ACC112 (cell line): ENCODE measurements around the gene AKAP8L.
"Not testable (repeated sequence)": the region's sequence is repeated elsewhere in the genome, so short reads cannot be mapped to it uniquely, and the experiment has no call there.

Experiments
- H2AFZ ChIP-seq: fragments of 200-600 bp; sonication (generic); one replicate; pipeline ENCODE4 v1.6.0; 2017; ENCODE audit warnings: antibody characterized with exemption, low read length; ENCODE audit not compliant: unreplicated experiment
- H3K27ac ChIP-seq: fragments of 200-600 bp; sonication (generic); 2 replicates; pipeline ENCODE4 v1.5.1; 2014; ENCODE audit warnings: low read depth, mild to moderate bottlenecking, antibody characterized with exemption, low read length, moderate library complexity
- H3K27me3 ChIP-seq: fragments of 200-600 bp; sonication (generic); 2 replicates; pipeline ENCODE4 v1.6.1; 2014; ENCODE audit warnings: mild to moderate bottlenecking, antibody characterized with exemption, low read length, moderate library complexity, mixed read lengths; ENCODE audit not compliant: insufficient read depth
- H3K36me3 ChIP-seq: fragments of 200-600 bp; sonication (generic); 2 replicates; pipeline ENCODE4 v1.6.1; 2016; ENCODE audit warnings: mild to moderate bottlenecking, antibody characterized with exemption, low read length, moderate library complexity, mixed read lengths; ENCODE audit not compliant: insufficient read depth
- H3K4me1 ChIP-seq: fragments of 200-600 bp; sonication (generic); one replicate; pipeline ENCODE4 v1.6.1; 2016; ENCODE audit warnings: low read length, mixed read lengths; ENCODE audit not compliant: insufficient read depth, unreplicated experiment, control insufficient read depth
- H3K4me3 ChIP-seq: fragments of 200-600 bp; sonication (generic); 2 replicates; pipeline ENCODE4 v1.5.1; 2014; ENCODE audit warnings: mild to moderate bottlenecking, low read depth, low read length
- H3K79me2 ChIP-seq: fragments of 200-600 bp; sonication (generic); one replicate; pipeline ENCODE4 v1.6.0; 2016; ENCODE audit warnings: low read length; ENCODE audit not compliant: control insufficient read depth, unreplicated experiment, insufficient read depth

The AKAP8L gene

GRCh38 chr19:15396436-15396835 is 22.4 kb downstream of the AKAP8L start:
- peaks cover 8% of the 10 kb centered on the region; the same call in 1 of the 2 replicates for H3K36me3 ChIP-seq

DNA sequence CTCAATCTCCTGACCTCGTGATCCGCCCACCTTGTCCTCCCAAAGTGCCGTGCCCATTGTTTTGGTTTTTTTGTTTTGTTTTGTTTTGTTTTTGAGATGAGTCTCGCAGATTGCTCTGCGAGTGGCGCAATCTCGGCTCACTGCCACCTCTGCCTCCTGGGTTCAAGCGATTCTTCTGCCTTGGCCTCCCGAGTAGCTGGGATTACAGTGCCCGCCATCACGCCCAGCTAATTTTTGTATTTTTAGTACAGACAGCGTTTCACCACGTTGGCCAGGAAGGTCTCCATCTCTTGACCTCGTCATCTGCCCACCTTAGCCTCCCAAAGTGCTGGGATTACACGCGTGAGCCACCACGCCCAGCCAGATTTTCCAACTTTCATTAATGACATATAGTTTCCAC is 23.5 kb downstream of the AKAP8L start:
- not testable (repeated sequence) for H3K79me2 ChIP-seq, H3K27me3 ChIP-seq, H3K4me3 ChIP-seq, H3K4me1 ChIP-seq, H2AFZ ChIP-seq, H3K27ac ChIP-seq
- peaks cover 11% of the 10 kb centered on the region; the same call in 1 of the 2 replicates for H3K36me3 ChIP-seq

More at GRCh38 chr19:15396436-15396835, 22.4 kb downstream of the AKAP8L start:
- H2AFZ ChIP-seq, result no peak overlapping the region
- no peak overlapping the region for H3K4me3 ChIP-seq
- no peaks in the 10 kb centered on the region for H3K27me3 ChIP-seq
- peaks cover 6% of the 10 kb centered on the region for H3K79me2 ChIP-seq
- H3K27ac ChIP-seq, result no peak overlapping the region
- no peaks in the 10 kb centered on the region for H3K4me1 ChIP-seq

GRCh38 chr19:15394426-15394825 is 24.4 kb downstream of the AKAP8L start:
- Histone ChIP-seq H3K27ac (peak overlapping the region; percentile 43), H3K27me3 (no peaks in the 10 kb centered on the region), H3K4me1 (no peaks in the 10 kb centered on the region), H3K36me3 (peaks cover 11% of the 10 kb centered on the region; the same call in 1 of the 2 replicates), H2AFZ (no peak overlapping the region), H3K4me3 (no peak overlapping the region), H3K79me2 (peaks cover 12% of the 10 kb centered on the region)

GRCh38 chr19:15393963-15394362 is 24.8 kb downstream of the AKAP8L start:
- Histone ChIP-seq H3K79me2 (peaks cover 12% of the 10 kb centered on the region), H3K27me3 (no peaks in the 10 kb centered on the region), H3K36me3 (peaks cover 11% of the 10 kb centered on the region; the same call in 1 of the 2 replicates), H3K4me1 (no peaks in the 10 kb centered on the region), H3K4me3 (no peak overlapping the region), H3K27ac (peak overlapping the region; percentile 43), H2AFZ (no peak overlapping the region)

GRCh38 chr19:15390814-15391213 is 28.0 kb downstream of the AKAP8L start:
- Histone ChIP-seq H3K4me1 (no peaks in the 10 kb centered on the region), H3K36me3 (0 out of 2 replicates have a peak, but pooled peaks cover 7% of the 10 kb centered on the region), H3K4me3 (no peak overlapping the region), H3K27me3 (no peaks in the 10 kb centered on the region), H3K79me2 (peaks cover 12% of the 10 kb centered on the region), H3K27ac (no peak overlapping the region), H2AFZ (no peak overlapping the region)

DNA sequence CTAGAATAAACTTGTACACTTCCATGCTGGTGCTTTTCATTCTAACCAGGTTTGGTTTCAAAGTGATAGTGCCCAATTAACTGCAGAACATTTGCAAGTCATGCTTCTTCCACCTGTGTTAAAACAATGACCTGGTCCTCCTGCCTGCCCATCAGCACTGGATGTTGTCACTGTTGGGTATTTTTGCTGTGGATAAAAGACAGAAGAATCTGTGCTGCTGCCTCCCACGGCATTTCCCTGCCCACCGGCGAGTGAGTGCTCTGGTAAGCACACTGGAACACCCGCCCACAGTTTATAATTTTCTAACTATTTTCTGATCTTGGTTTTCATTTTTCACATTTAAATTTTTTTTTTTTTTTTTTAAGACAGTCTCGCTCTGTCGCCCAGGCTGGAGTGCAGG is 36.9 kb downstream of the AKAP8L start:
- H3K27ac ChIP-seq, result no peak overlapping the region
- peaks cover 14% of the 10 kb centered on the region for H3K4me1 ChIP-seq
- no peak overlapping the region for H2AFZ ChIP-seq
- no peaks in the 10 kb centered on the region for H3K36me3 ChIP-seq
- no peak overlapping the region for H3K4me3 ChIP-seq
- H3K27me3 ChIP-seq, result no peaks in the 10 kb centered on the region
- peaks cover 24% of the 10 kb centered on the region for H3K79me2 ChIP-seq

GRCh38 chr19:15381429-15381828 is 37.4 kb downstream of the AKAP8L start:
- Histone ChIP-seq H3K36me3 (no peaks in the 10 kb centered on the region), H3K4me1 (peaks cover 18% of the 10 kb centered on the region), H3K4me3 (no peak overlapping the region), H3K27ac (no peak overlapping the region), H3K79me2 (peaks cover 28% of the 10 kb centered on the region), H3K27me3 (no peaks in the 10 kb centered on the region), H2AFZ (no peak overlapping the region)

GRCh38 chr19:15379999-15380647 is 38.7 kb downstream of the AKAP8L start:
- Histone ChIP-seq H3K4me1 (peaks cover 21% of the 10 kb centered on the region), H3K79me2 (peaks cover 40% of the 10 kb centered on the region), H2AFZ (peak overlapping the region; percentile 25), H3K36me3 (no peaks in the 10 kb centered on the region), H3K27me3 (no peaks in the 10 kb centered on the region), H3K27ac (peak overlapping the region; percentile 59), H3K4me3 (peak overlapping the region; percentile 87)

DNA sequence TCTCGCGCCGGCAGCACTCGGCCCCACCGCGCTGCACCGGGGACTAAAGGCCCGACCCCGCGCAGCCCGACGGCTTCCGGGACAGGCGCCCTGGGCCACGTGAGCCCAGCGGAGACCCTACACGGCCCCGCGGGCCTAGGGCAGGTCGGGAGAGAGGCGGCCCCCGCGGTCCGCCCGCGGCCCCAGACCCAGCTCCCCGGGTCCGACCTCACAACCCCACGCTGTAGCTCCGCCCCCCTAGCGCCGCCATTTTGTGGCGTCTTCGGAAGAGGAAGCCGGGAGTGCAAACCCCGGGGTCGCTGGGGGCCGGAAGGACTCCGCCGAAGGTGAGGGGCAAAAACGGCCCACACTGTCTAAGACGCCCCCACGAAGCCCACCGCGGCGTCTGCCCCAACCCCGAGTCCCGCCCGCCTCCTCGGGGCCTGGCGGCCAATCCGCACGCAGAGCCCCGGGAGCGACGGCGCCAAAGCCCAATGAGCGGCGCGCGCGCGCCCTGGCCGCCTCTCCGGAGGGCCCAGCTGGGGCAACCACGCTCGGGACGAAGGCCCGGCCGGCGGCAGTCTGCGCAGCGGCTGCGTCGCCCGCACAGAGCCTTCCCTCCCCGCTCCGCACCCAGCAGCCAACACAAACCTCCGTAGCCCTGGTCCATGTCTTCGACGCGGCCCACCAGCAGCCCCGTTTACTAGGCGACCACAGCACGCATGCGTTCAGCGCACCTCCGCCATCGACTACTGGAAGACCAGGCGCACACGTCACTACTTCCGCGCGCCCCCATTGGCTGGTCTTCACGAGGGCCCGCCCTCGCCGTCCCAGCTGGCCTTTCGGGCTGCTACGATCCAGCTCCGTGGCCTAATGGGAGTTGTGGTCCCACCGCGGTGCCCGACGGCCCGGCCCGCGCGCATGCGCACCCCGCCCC is 39.4 kb downstream of the AKAP8L start, which contains the start of gene AKAP8:
AKAP8 (minus strand) TSS at position 705 of the 916 bp plus-strand sequence; CDS start at position 649, 56 bp downstream.
- Histone ChIP-seq H3K4me3 (peak within 1 kb of the TSS; percentile 92), H2AFZ (peak within 1 kb of the TSS; percentile 75), H3K79me2 (peaks cover 48% of the 10 kb centered on the region), H3K4me1 (peaks cover 25% of the 10 kb centered on the region), H3K27ac (peak within 1 kb of the TSS; percentile 89), H3K36me3 (no peaks in the 10 kb centered on the region), H3K27me3 (no peaks in the 10 kb centered on the region)

- Histone ChIP-seq H3K4me1 (peaks cover 25% of the 10 kb centered on the region), H3K79me2 (peaks cover 54% of the 10 kb centered on the region), H3K36me3 (no peaks in the 10 kb centered on the region), H3K27ac (peak overlapping the region; percentile 89), H2AFZ (peak overlapping the region; percentile 75), H3K27me3 (no peaks in the 10 kb centered on the region), H3K4me3 (peak overlapping the region; percentile 92)
Measured at GRCh38 chr19:15378534-15379082, 40.2 kb downstream of the AKAP8L start.
